ENCODE results near the gene AMPD2. TPM values are rescaled to one million over a fixed set of nuclear protein-coding genes. Genes with fewer than 3 reads are reported as not detected.

Gene AMPD2
- total RNA-seq, 1 experiment from 2014 or later: 79.8 TPM

DNA sequence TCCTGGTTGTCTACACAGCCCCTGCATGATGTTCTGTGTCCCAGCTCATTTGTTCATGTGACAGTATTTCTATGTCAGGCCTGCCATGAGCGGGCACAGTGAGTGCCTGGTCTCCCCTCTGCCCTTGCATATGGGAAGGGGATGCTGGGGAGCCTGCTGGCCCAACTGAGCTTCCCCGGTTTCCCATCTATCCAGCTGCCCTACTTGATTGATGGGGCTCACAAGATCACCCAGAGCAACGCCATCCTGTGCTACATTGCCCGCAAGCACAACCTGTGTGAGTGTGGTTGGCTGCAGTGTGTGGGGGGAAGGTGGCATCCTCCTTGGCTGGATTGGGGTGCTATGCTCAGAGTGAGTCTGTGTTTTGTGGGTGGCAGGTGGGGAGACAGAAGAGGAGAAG, 37.8 kb downstream of the AMPD2 start (continued):
- TF ChIP-seq ATF1 (CRISPR knock-in tag; IDR thresholded peaks at IDR 0.05): no peak

DNA sequence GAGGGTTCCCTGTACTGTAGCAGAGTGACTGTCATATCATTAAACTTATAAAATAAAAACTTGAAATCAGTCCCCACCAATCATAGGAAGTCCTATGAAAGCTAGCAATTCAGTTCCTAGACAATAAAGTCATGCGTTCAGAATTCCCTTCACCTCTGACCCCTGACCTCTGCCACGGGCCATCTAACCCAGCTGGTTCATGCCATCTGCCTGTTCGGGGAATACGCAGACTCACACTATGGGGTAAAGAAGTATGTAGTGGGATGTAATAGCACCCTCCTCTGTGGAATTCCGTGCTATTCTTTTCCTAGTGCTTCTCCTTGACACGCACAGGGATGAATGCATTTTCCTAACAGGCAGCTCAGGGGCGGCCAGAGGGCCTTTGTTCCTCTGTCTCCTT, 38.3 kb downstream of the AMPD2 start:
- Mint-ChIP-seq H3K36me3 (no peaks in the 10 kb centered on the region), H3K4me1 (peaks cover 12% of the 10 kb centered on the region), H3K4me3 (no peak overlapping the region), H3K27ac (no peak overlapping the region), H3K9me3 (no peaks in the 10 kb centered on the region), H3K27me3 (ENCODE audit: low read depth) (peaks cover 25% of the 10 kb centered on the region)
- ATAC-seq: no peak
- ChIA-PET POLR2A (no interaction called here), CTCF (interaction anchor here (1.0 to 4.3 kb wide), 3 partner anchors 18 to 119 kb away, joined by 3 to 19 read pairs (median 6); no protein-coding TSS in a partner anchor)
- no peak for TF ChIP-seq CDX4 (CRISPR knock-in tag; IDR thresholded peaks at IDR 0.05; ENCODE audit: borderline replicate concordance)
- no peak for TF ChIP-seq GRHL2 (CRISPR knock-in tag; IDR thresholded peaks at IDR 0.05; ENCODE audit: insufficient replicate concordance, severe bottlenecking)
- TF ChIP-seq, protein P1, sequence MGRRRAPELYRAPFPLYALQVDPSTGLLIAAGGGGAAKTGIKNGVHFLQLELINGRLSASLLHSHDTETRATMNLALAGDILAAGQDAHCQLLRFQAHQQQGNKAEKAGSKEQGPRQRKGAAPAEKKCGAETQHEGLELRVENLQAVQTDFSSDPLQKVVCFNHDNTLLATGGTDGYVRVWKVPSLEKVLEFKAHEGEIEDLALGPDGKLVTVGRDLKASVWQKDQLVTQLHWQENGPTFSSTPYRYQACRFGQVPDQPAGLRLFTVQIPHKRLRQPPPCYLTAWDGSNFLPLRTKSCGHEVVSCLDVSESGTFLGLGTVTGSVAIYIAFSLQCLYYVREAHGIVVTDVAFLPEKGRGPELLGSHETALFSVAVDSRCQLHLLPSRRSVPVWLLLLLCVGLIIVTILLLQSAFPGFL (CRISPR knock-in tag; IDR thresholded peaks at IDR 0.05; ENCODE audit: borderline replicate concordance): no peak
- no peak for TF ChIP-seq ELF4 (CRISPR knock-in tag; IDR thresholded peaks at IDR 0.05; ENCODE audit: low read depth)
- DNase-seq (ENCODE audit: low spot score): no peak

DNA sequence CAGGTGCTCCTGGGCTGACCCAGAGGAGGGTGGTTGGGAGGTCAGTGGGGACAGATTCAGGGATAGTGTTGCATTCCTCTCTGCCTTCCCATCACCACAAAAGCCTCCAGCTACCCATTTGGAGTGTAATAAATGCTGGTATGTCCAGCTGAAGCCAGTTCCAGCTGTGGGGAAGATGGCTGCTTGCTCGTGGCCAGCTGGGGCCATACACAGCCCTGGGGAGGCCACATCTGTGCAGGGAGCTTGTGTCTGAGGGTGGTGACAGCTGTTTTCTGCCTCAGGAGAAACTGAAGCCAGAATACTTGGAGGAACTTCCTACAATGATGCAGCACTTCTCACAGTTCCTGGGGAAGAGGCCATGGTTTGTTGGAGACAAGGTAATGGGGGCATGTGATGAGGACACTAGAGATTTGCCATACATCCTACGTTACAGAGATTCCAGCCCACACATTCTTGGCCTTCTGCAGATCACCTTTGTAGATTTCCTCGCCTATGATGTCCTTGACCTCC, 39.0 kb downstream of the AMPD2 start:
- H3K4me3 Mint-ChIP-seq: no peak overlapping the region

DNA sequence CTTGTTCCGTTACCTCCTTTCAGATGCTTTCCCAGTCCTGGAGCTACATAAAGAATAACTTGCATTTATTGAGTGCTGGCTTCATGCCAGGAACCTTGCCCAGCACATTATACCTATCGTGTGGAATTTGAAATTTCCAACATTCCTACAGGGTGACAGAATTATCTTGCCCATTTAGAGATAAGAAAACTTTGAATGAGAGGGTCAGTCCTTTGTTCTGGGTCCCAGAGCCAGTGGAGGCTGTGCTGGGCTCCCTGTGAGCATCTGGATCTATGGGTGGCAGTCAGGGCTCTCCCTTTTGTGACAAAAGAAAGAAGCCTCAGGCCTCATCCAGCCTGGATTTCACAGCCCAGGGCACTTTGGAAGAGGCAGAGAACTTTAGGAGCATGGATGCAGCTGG, 39.5 kb downstream of the AMPD2 start:
- H3K36me3 Mint-ChIP-seq: no peaks in the 10 kb centered on the region
- ChIA-PET CTCF (no interaction called here), POLR2A (no interaction called here)
- H3K4me3 Mint-ChIP-seq: no peak overlapping the region
- H3K9me3 Mint-ChIP-seq: no peaks in the 10 kb centered on the region
- H3K4me1 Mint-ChIP-seq: peaks cover 12% of the 10 kb centered on the region
- peaks cover 15% of the 10 kb centered on the region for H3K27me3 Mint-ChIP-seq (ENCODE audit: low read depth)
- DNase-seq (ENCODE audit: low spot score) (no peak), ATAC-seq (no peak)
- H3K27ac Mint-ChIP-seq: no peak overlapping the region
- TF ChIP-seq ZNF423 (CRISPR knock-in tag; IDR thresholded peaks at IDR 0.05) (no peak), ZNF416 (CRISPR knock-in tag; IDR thresholded peaks at IDR 0.05) (no peak), USF1 (CRISPR knock-in tag; IDR thresholded peaks at IDR 0.05) (no peak), JUN (CRISPR knock-in tag; IDR thresholded peaks at IDR 0.05) (no peak), NFE2L1 (CRISPR knock-in tag; IDR thresholded peaks at IDR 0.05) (no peak), MAX (CRISPR knock-in tag; IDR thresholded peaks at IDR 0.05) (no peak), KAT7 (CRISPR knock-in tag; IDR thresholded peaks at IDR 0.05; ENCODE audit: borderline replicate concordance) (no peak)
- TF ChIP-seq, protein P2, sequence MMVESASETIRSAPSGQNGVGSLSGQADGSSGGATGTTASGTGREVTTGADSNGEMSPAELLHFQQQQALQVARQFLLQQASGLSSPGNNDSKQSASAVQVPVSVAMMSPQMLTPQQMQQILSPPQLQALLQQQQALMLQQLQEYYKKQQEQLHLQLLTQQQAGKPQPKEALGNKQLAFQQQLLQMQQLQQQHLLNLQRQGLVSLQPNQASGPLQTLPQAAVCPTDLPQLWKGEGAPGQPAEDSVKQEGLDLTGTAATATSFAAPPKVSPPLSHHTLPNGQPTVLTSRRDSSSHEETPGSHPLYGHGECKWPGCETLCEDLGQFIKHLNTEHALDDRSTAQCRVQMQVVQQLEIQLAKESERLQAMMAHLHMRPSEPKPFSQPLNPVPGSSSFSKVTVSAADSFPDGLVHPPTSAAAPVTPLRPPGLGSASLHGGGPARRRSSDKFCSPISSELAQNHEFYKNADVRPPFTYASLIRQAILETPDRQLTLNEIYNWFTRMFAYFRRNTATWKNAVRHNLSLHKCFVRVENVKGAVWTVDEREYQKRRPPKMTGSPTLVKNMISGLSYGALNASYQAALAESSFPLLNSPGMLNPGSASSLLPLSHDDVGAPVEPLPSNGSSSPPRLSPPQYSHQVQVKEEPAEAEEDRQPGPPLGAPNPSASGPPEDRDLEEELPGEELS (CRISPR knock-in tag; IDR thresholded peaks at IDR 0.05): no peak

More for the DNA sequence above, 39.0 kb downstream of the AMPD2 start:
- CTCF ChIA-PET: interaction anchor here (1.0 to 4.3 kb wide), 3 partner anchors 18 to 118 kb away, joined by 3 to 19 read pairs (median 6); no protein-coding TSS in a partner anchor
- POLR2A ChIA-PET: no interaction called here
- Mint-ChIP-seq H3K4me1 (peaks cover 12% of the 10 kb centered on the region), H3K36me3 (no peaks in the 10 kb centered on the region), H3K9me3 (no peaks in the 10 kb centered on the region), H3K27me3 (ENCODE audit: low read depth) (peaks cover 19% of the 10 kb centered on the region), H3K27ac (no peak overlapping the region)
- DNase-seq (ENCODE audit: low spot score) (no peak), ATAC-seq (no peak)
- TF ChIP-seq FOXP1 (CRISPR knock-in tag; IDR thresholded peaks at IDR 0.05; ENCODE audit: borderline replicate concordance) (no peak), PRDM15 (CRISPR knock-in tag; IDR thresholded peaks at IDR 0.05) (no peak), KAT7 (CRISPR knock-in tag; IDR thresholded peaks at IDR 0.05; ENCODE audit: borderline replicate concordance) (no peak), ZNF396 (CRISPR knock-in tag; IDR thresholded peaks at IDR 0.05; ENCODE audit: borderline replicate concordance) (no peak), ZNF121 (CRISPR knock-in tag; IDR thresholded peaks at IDR 0.05) (no peak), NFATC4 (CRISPR knock-in tag; IDR thresholded peaks at IDR 0.05) (no peak), GABPB1 (CRISPR knock-in tag; IDR thresholded peaks at IDR 0.05) (no peak), MXD4 (CRISPR knock-in tag; IDR thresholded peaks at IDR 0.05; ENCODE audit: borderline replicate concordance) (no peak)
